GM18861 (cell line): Measurements from ENCODE around the gene LBR.

ENCODE experiments used
- ATAC-seq: cut with Tn5 transposase; IDR thresholded peaks from one replicate; pipeline ENCODE4 v1.9.1; 2021; ENCODE audit not compliant: unreplicated experiment

LBR gene

DNA sequence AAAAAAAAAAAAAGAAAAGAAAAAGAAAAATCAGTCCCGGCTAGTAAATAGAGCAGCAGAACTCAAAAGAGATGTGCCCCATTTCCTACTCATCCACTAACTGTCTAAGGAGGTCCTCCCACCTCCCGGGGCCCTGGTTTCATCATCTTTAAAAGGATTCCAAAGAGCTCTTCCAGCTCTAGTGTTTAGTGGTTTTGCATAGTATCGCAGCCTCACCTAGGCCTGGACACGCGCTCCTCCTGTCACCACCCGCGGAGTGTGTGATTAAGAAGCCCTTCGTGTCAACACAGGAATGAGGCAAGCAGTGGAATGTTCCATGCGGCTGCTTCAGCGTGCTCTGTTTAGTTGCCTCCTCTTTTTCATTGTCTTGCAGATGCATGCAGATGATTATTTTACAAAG lies 49.0 kb downstream of the LBR start:
- no peak for ATAC-seq

GRCh38 chr1:225374996-225375395 lies 52.8 kb downstream of the LBR start:
- ATAC-seq: no peak

DNA sequence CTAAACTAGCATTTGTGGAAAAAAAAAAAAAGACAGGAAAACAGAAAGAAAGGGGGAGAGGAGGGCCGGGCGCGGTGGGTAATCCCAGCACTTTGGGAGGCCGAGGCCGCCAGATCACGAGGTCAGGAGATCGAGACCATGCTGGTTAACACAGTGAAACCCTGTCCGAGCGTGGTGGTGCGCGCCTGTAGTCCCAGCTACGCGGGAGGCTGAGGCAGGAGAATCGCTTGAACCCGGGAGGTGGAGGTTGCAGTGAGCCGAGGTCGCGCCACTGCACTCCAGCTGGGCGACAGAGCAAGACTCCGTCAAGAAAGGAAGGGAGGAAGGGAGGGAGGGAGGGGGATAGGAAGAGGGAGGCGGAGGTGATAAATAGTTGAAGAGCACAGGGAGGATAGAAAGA lies 54.7 kb downstream of the LBR start:
- ATAC-seq: no peak

- ATAC-seq: no peak
Observed at GRCh38 chr1:225371366-225372010, 56.4 kb downstream of the LBR start.

- no peak for ATAC-seq
Observed at GRCh38 chr1:225368036-225368552, 59.7 kb downstream of the LBR start.

DNA sequence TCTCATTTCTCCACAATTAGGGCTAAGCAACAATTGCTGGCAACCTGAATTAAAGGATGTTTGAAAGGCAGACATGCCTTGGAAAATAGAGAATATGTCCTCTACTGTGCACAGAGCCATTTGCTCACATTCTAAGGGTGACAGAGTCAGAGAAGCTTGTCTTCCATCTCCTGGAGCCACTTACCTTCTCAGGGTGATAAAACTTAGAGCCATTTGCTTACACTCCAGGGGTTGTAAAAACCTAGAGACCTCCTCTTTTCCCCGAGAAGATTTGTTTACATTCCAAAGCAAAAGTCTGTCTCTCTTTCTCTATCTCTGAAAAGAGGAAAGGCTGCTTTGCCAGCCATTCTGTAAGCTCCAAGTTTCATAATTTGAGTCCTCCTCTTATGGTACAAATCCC lies 61.3 kb downstream of the LBR start:
- no peak for ATAC-seq

DNA sequence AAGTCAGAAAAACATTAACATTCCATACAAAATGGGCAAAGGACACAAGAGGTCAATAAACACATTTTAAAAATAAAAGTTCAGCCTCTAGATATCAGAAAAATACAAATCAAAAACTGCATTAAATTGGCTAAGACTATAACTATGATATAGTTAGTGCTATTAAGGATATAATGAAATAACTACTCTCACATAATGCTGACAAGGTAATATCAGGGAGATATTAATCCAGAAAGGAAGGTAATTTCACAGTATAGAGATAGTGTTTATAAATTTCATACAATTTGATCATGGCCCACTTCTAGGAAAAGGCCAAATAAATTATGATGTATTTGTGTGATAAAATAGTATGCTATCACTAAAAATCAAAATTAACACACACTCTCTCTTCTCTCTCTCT lies 61.8 kb downstream of the LBR start:
- ATAC-seq: no peak

DNA sequence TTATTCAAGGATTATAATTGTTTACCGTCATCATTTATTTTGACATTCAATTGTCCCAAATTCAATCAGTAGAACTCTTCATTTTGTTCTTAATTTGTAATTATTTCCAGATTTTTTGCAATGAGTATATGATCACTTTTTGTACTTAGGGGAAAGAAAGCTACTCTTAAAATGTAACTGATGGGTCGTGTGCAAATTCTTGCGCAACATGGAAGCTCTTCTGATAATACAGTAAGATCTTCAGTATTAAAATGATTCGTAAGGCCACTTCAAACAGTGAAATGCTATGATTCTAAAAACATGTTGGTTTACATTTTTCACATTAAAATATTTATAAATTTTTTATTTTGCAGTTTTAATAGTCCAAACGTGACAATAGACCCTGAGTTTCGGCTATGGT lies 63.4 kb downstream of the LBR start:
- no peak for ATAC-seq

- ATAC-seq: no peak
Observed at GRCh38 chr1:225362805-225363204, 65.0 kb downstream of the LBR start.

GRCh38 chr1:225361176-225361575 lies 66.7 kb downstream of the LBR start:
- ATAC-seq: no peak

GRCh38 chr1:225360119-225360518 lies 67.7 kb downstream of the LBR start:
- no peak for ATAC-seq

DNA sequence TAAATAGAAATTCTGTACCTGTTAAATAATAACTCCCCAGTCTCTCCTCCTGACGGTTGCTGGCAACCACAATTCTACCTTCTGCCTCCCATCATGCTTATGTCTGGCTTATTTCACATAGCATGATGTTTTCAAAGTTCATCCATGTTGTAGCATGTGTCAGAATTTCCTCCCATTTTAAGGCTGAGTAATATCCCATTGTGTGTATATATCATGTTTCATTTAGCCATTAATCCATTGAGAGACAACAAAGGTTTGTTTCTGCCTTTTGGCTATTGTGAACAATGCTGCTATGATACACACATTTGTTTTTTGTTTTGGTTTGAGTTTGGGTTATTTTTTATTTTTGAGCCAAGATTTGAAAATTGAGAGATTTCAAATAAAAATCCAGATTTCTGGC lies 72.0 kb downstream of the LBR start:
- ATAC-seq: no peak

DNA sequence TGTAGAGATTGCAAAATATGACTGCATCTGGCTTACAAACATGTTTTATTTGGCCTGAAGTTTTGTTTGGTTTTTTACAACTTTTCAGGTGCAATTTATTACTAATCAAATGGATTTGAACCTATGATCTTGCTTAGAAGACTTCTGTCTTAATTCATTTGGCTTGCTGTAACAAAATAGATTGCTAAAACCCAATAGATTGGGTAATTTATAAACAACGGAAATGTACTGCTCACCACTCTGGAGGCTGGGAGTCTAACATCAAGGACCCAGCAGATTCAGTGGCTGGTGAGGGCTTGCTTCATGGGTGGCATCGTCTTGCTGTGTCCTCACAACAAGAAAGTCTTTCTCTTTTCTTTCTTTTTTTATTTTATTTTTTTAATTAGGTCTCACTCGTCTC lies 72.9 kb downstream of the LBR start:
- ATAC-seq: no peak
